ENCODE data around the gene POMC. TPM values are rescaled to one million over a fixed set of nuclear protein-coding genes. Genes with fewer than 3 reads are reported as not detected.

POMC gene
- total RNA-seq, 1 experiment from 2014 or later: 1.6 TPM

GRCh38 chr2:25145803-25146202, 22.6 kb downstream of the POMC start:
- Histone ChIP-seq H2BK5ac (ENCODE audit: insufficient read length, low read length) (no peak overlapping the region), H3K79me1 (ENCODE audit: insufficient read depth, low read depth, low read length, poor library complexity, severe bottlenecking) (no peaks in the 10 kb centered on the region), H3K23me2 (ENCODE audit: insufficient read length, low read depth, low read length, poor library complexity, severe bottlenecking) (no peaks in the 10 kb centered on the region), H4K5ac (ENCODE audit: insufficient read length, low read depth, low read length) (no peak overlapping the region), H3K18ac (ENCODE audit: insufficient read length, low read depth, low read length) (no peak overlapping the region), H3K14ac (ENCODE audit: insufficient read depth, low read length) (no peak overlapping the region), H3K27ac (ENCODE audit: insufficient read length, low read depth, low read length) (no peak overlapping the region), H4K8ac (replicated peaks; ENCODE audit: insufficient read length, low read depth, low read length) (no peak overlapping the region), H3K4me2 (ENCODE audit: insufficient read depth, insufficient read length, low read length) (no peak overlapping the region), H3K27me3 (ENCODE audit: insufficient read depth, low read length) (no peaks in the 10 kb centered on the region), H2AK5ac (ENCODE audit: insufficient read length, low read length) (no peak overlapping the region), H2AFZ (ENCODE audit: low read length) (no peak overlapping the region), H4K20me1 (ENCODE audit: control insufficient read depth, insufficient read depth, insufficient read length) (no peaks in the 10 kb centered on the region), H3K4me1 (ENCODE audit: insufficient read depth, low read length) (no peaks in the 10 kb centered on the region), H4K91ac (ENCODE audit: insufficient read length, low read depth, low read length) (no peak overlapping the region), H2BK120ac (ENCODE audit: low read depth, low read length, poor library complexity, severe bottlenecking) (no peak overlapping the region), H3K79me2 (ENCODE audit: insufficient read depth, low read length) (no peaks in the 10 kb centered on the region), H3K9me3 (ENCODE audit: control insufficient read depth, low read depth, low read length) (no peaks in the 10 kb centered on the region), H3K9ac (ENCODE audit: extremely low read depth, insufficient read length, low read length) (no peak overlapping the region), H3K23ac (ENCODE audit: insufficient read length, low read depth, low read length) (no peak overlapping the region), H3K4ac (ENCODE audit: low read depth, low read length) (no peak overlapping the region), H3K56ac (ENCODE audit: insufficient read length, low read depth, low read length) (no peak overlapping the region), H2BK15ac (ENCODE audit: low read depth, low read length) (no peak overlapping the region), H2BK12ac (ENCODE audit: insufficient read length, low read depth, low read length) (no peak overlapping the region), H3T11ph (ENCODE audit: low read length) (no peak overlapping the region), H2BK20ac (ENCODE audit: low read depth, low read length, poor library complexity, severe bottlenecking) (no peak overlapping the region)
- H3K4me3 Mint-ChIP-seq: no peak overlapping the region
- no peak overlapping the region for H3K27ac Mint-ChIP-seq
- no peaks in the 10 kb centered on the region for H3K4me1 Mint-ChIP-seq
- peaks cover 0 to 15% (median 6%) of the 10 kb centered on the region in 3 experiments; a peak in 5 of 7 replicates for H3K36me3 Mint-ChIP-seq (ENCODE audit: insufficient read depth in 1 of 3, low read depth in 3 of 3)
- no peak for DNase-seq
- H3K27me3 Mint-ChIP-seq (ENCODE audit: low read depth): no peaks in the 10 kb centered on the region
- TF ChIP-seq, protein P1, sequence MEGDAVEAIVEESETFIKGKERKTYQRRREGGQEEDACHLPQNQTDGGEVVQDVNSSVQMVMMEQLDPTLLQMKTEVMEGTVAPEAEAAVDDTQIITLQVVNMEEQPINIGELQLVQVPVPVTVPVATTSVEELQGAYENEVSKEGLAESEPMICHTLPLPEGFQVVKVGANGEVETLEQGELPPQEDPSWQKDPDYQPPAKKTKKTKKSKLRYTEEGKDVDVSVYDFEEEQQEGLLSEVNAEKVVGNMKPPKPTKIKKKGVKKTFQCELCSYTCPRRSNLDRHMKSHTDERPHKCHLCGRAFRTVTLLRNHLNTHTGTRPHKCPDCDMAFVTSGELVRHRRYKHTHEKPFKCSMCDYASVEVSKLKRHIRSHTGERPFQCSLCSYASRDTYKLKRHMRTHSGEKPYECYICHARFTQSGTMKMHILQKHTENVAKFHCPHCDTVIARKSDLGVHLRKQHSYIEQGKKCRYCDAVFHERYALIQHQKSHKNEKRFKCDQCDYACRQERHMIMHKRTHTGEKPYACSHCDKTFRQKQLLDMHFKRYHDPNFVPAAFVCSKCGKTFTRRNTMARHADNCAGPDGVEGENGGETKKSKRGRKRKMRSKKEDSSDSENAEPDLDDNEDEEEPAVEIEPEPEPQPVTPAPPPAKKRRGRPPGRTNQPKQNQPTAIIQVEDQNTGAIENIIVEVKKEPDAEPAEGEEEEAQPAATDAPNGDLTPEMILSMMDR (conservative IDR thresholded peaks at IDR 0.05): no peak
- WGBS (ENCODE audit: extremely low coverage, insufficient read length, low lambda C conversion rate): no CpG with 5 or more reads among the region's 6 CpGs
- no peaks in the 10 kb centered on the region for H3K9me3 Mint-ChIP-seq
